HPDE6-E6E7 (cell line): ENCODE measurements around the gene CRYBA4.

ENCODE experiments used
- DNase-seq: peaks from one replicate; pipeline ENCODE4 v3.0.0; 2011; ENCODE audit warnings: missing footprints; ENCODE audit errors: extremely low spot score

The CRYBA4 gene

DNA sequence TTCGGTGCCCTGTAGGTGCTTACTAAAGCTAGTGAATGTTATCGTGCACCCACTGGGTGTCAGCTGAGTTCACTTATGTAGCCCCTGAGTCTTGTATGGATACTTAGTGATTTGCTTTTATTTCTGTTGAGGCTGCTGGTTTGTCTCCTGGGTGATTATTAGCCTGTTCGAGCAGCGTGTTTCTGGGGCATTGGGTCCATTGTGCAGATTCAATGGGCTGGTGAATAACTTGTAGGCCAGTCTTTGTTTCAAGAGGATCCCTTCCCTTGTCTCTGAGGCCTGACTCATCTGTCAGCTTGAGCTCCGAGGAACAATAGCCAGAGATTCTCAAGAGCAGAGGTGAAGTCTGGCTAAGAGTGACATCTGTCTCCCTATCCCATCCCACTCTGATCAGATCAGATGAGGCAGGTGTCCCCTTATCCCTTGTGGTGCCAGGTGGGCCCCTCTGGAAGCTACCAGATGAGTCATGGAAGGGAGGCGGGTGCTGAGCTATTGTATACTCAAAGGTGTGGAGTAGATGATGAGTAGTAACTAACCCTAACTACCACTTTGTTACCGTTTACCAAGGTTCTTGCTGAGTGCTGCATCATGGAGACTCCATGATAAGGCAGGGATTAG, 39.3 kb downstream of the CRYBA4 start:
- DNase-seq = peak; percentile 33

DNA sequence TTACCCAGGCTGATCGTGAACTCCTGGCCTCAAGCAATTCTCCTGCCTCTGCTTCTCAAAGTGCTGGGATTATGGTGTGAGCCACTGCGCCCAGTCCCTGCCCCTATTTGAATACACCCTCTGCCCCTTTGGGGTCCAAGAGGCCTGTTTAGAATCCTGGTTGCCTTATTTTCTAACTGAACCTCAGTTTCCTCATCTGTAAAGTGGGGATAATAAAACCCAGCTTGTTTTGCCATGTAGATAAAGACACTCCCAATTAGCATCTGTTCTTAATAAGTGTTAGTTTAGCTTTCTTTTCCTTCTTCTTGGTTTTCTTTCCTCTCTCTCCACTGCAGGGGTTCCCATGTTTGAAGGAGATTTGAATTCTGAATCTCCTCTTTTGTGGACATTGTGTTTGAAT, 40.4 kb downstream of the CRYBA4 start:
- DNase-seq = no peak

DNA sequence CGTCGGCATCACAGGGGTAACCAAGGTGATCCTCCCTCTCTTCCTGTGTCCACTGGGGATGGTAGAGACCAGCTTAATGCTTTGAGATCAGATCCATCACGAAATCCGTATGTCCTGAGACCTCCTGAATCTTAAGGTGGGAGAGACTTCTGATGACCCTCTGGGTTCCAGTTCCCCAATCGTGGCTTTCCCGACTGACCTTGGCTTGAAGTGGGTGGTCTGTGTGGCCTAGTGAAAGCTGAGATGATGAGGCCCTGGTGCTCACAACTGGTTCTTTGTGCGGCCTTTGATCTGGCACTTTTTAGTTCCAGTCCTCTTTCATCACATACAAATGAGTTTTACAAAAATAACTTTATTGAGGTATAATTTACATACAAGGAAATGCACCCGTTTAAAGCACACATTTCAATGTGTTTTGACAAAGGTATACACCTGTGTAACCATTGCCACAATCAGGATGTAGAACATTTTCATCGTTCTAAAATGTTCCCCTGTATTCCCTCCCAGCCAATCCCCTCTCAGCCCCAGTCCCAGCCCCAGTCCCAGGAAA, 41.7 kb downstream of the CRYBA4 start:
- no peak for DNase-seq

DNA sequence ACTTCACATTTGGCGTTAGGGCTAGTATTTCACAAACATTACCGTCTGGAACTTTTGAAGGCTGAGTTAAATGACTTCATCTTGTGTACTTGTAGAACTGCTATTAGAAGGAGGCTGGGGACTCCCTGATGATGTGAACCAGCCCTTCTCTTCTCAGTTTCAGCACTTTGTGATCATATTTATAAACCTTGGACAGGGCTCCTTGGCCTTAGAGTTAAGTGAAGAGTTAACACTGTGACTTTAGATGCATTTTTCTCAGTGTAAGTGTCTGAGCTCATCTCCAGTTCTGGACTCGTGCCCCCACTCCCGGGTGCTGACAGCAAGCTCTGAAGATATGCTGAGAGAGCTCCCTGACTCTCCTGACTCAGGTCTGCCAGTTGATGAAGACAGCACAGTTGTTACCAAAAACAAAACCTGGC, 44.1 kb downstream of the CRYBA4 start:
- DNase-seq = no peak

DNA sequence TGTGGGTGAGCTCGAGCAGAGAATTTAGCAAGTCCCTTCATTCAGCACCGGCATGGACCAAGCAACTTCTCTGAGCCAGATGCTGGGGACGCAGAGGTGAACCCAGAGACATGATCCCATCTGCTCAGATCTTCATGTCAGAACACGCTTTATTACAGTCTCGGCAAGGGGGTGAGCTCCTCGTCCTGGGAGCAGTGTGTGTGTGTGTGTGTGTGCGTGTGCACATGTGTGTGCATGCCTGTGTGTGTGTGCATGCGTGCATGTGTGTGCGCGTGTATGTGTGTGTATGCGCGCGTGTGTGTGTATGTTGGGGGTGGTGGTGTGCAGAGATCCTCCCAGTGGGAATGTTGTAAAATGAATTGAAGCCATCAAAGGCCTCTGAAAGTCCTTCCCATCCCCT, 45.4 kb downstream of the CRYBA4 start:
- no peak for DNase-seq

DNA sequence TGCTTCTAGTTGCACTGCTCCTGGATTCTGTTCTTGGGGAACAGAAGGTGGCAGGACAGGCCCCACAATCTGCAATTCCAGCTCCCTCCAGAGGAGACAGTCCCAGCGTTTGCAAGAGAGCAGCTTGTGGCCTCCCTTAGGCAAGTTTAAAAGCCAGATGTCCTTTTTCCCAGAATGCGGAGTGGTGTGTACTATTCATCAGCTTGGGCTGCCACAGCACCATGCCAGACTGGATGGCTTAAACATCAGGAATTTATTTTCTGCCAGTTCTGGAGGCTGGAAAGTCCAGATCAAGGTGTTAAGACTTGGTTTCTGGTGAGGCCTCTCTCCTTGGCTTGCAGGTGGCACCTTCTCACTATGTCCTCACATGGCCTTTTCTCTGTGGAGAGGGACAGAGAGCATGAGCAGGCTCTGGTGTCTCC, 47.3 kb downstream of the CRYBA4 start:
- no peak for DNase-seq

DNA sequence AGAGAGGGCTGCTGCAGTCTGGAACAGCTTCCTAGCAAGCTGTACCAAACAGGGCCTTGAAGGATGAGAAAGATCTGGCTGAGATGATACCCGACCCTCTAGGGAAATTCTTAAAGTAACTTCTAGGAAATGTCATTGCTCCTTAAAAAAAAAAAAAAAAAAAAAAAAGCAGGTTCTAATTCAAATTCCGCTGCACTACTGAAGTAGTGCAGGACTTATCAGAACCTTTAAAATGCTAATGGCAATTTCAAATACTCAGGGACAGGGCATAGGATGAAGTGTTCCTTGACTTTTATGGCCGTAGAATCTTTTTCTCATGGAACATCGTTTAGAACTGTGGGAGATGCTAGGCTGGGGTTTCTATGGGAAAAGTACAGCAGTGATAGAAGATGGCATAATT, 48.7 kb downstream of the CRYBA4 start:
- no peak for DNase-seq

DNA sequence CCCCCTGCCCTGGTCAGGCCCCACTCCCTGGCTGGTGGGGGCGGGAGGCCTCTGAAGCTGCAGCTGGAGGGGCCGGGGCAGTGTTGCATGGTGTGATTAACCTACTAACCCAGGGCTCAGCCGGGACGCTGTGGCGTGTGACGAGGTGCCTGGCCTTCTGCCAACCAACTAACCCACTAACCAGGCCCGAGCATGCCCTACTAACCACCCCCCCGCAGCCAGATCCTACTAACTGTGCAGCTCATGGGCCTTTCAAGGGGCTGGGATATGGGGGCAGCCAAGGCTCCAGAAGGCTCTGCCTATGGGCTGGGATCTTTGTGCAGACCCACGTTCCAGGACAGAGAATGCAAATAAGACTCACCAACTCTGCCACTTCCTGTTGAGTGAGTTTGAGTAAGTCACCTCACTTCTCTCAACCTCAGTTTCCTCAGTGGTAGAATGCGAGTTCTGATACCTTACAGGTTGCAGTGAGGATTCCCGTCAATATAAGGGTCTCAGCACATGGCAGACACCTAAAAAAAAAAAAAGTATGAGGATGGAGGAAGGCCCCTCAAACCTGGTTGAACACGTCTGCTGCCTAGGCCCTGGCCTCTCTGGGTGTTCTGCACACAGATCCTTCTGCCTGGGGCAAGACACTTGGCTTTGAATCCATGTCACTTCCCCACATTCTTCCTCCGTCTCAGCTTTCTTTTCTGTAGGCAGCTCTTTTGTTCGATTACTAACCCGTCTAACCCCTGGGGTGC, 49.7 kb downstream of the CRYBA4 start:
- peak; percentile 50 for DNase-seq

DNA sequence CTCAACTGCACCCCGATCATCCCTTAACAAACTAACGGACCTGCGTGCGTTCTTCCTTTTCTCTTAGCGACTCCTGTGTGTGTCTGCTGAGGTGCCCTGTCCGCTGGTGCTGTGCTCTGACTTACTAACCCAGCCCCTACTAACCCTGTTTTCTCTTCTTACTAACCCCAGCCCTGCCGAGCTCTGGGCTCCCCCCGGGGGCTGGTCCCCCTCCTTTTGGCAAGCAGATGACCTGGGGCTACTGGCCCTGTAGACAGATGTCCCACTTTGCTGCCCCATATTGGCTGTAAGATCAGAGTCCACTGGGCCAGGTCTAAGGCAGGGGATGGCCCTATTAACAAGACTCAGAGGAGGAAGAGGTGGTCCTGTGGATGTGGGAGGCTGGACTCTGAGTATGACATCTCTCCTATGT, 50.3 kb downstream of the CRYBA4 start:
- no peak for DNase-seq

DNA sequence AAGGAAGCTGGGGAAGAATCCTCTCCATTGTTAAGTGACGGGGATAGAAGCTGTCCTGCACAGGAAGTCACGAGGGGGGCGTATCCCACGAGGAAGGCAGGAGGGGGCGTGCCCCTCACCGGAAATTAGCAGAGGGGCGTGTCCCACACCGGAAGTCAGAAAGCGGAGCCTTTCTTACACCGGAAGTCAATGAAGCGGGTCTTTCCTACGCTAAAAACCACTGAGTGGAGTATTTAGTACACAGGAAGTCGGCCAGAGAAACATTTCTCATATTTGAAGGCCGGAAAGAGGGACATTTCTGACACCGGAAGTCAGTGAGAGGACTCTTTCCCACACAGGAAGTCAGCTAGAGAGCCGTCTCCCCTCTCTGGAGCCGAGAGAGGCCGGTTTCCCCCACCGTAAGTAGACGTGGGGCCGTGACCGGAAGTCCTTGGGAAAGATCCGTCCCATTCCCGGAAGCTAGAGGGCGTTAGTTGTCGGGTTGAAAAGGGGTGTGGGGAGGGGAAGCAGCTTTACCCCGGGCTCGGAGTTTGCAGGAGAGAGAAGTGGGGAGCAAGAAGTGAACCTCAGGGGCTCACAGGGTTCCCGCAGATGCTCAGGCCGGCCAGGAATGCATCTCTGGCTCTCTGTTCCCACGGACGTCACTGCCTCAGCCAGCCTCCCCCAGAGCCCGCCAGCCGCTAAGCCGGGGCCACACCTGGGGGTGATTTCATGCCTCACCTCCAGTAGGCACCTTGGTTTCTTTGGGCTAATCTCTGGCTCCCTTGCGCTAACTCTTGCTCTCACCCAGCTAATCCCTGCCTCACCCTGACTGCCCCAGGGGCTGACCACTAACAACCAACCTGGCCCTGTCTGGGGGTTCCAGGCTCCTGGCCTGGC, 51.1 kb downstream of the CRYBA4 start:
- DNase-seq = peak; percentile 73

DNA sequence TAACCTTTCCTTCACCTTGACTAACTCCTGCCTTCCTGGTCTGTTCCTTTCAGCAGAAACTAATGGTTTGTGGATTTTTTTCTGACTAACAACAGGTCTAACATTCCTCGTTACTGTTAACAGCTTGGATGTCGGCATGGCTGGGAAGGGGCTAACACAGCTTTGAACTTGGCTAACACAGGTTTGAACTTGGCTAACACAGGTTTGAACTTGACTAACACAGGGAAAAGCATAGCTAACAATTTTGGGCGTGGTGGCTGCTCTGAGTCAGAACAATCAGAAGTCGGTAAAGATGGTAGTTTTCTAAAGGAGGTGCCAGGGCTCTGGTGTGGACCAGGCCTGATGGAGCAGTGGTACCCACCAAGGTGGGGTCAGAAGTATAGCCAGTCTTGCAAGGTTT, 51.7 kb downstream of the CRYBA4 start:
- peak; percentile 58 for DNase-seq

DNA sequence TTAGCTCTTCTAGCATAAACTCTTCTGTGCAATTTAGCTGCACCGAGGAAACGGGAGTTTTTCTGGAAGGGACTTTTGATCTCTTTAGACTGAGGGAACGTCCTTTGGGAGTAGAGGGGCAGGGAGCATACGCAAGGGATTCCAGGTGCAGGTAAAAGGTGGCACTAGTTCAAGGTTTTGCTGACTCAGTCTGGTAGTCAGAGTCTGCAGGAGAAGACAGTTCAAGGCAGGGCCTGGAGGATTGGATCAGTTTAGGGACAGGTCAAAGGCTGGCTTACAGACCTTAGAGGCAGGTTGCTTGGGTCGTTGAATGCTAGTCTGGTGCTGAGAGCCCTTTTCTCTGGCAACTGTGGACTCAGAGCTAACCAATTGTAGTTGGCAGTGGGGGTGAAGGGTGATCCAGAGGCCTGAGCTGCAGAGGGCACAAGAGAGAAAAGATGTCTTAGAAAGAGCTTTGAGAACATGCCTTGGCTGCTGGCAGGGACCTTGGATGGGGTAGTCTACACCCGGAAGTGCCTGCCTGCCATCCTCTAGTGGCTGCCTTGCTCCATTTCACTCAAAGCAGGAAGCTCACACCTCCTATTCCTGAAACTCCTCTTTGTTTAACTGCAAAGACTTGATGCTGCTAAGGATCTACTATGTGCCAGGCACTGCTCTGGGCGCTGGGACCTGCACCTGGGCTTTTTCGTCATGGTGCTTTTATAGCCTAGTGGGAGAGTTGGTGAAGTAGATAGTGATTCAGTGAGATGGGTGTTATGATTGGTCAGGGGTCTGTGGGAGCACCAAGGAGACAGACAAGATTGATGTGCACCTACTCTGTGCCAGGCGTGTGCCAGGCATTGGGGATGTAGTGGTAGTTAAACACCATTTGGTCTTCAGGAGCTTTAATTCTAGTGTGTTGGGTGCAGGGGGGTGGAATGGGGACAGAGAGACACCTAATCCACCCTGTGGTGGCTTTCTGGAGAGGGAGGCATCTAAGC, 52.7 kb downstream of the CRYBA4 start:
- no peak for DNase-seq

DNA sequence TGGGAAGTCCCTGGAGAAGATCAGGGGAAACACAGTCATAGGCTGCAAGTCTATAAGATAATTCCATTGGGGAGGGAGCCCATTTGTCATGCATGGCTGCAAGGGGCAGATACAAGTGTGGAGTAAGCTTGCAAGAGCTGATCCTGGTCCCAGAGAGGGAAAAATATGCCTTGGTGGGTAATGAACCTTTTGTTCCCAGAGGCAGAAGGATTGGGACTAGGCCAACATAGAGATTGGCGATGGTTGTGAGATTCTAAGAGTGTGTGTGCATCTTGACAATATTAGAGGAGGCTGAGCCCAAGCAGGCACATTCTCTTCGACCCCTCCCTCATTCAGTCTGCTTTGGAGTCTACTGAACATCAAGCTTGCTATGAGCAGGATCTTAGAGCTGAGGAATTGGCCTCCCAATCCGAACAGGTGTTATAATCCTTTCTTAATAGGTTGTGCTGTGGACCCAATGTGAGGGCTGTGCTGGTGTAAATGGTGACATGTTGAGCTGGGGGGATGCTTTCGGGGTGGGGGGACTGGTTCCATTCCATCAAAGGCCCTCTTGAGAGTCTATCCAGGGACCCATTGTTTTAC, 54.0 kb downstream of the CRYBA4 start:
- no peak for DNase-seq

DNA sequence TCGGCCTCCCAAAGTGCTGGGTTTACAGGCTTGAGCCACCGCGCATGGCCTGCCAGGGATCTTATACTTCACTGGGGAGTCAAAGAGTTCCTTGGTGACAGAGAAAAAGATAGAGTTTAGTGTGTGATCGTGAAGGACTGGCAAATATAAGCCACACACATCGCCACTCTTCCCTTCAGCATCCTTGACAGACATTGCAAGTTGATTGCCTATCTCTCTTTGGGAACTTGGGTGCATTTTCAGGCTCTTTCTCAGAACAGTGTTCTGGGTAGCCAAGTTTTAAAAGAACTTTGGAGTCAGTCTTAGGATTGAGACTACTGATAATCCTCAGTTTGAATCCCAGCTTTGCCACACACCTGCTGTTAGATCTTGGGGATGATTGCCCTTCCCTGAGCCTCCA, 55.5 kb downstream of the CRYBA4 start:
- no peak for DNase-seq

DNA sequence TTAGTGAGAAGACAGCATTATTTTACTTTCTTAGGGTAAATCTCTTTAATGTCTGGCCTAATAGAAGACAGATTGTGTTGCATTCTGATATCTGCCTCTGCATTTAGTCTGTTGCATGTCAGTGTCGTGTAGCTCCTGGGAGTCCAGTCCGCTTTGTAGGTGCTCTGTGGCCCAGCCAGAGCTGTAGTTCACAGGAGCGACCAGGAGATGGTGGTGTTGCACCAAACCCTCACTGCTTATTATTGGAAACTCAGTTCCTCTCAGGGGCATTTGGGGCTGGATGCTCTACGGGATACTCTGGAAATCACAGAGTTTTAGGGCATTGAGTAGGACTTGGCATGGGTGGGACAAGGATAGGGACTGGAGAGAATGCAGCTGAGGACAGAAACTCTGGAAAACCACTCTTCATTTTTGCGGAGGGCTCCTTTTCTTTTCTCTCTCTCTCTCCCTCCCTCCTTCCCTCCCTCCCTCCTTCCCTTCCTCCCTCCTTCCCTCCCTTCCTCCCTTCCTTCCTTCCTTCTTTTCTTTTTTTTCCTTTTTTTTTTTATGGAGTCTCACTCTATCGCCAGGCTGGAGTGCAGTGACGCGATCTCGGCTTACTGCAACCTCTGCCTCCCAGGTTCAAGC, 57.4 kb downstream of the CRYBA4 start:
- peak; percentile 45 for DNase-seq
